Duodenal mucosa (tissue), 2 donors: Measurements from ENCODE around the gene CST6.
"Not testable (repeated sequence)": the region's sequence is repeated elsewhere in the genome, so short reads cannot be mapped to it uniquely, and the experiment has no call there.

Experiments used
- H3K27ac ChIP-seq: one replicate; pipeline ENCODE4 v1.7.0; 2013; ENCODE audit warnings: low read depth, low read length
- H3K27me3 ChIP-seq, 2 donors: one replicate each; pipeline ENCODE4 v1.7.0; 2013; ENCODE audit warnings: low read length in 2 of 2, control low read depth in 1 of 2; ENCODE audit not compliant: insufficient read depth in 2 of 2, control insufficient read depth in 1 of 2
- H3K36me3 ChIP-seq, 2 donors: one replicate each; pipeline ENCODE4 v1.7.0; 2013; ENCODE audit warnings: low read length in 2 of 2, control low read depth in 1 of 2; ENCODE audit not compliant: insufficient read depth in 2 of 2, control insufficient read depth in 1 of 2
- H3K4me1 ChIP-seq, 2 donors: one replicate each; pipeline ENCODE4 v1.7.0; 2013; ENCODE audit warnings: low read length in 2 of 2, control low read depth in 1 of 2; ENCODE audit not compliant: insufficient read depth in 2 of 2, control insufficient read depth in 1 of 2
- H3K4me3 ChIP-seq, 2 donors: one replicate each; pipeline ENCODE4 v1.7.0; 2013; ENCODE audit warnings: low read length in 2 of 2, low read depth in 1 of 2
- H3K9ac ChIP-seq, 2 donors: one replicate each; pipeline ENCODE4 v1.7.0; 2013; ENCODE audit warnings: low read length in 2 of 2, low read depth in 1 of 2
- H3K9me3 ChIP-seq, 2 donors: one replicate each; pipeline ENCODE4 v1.7.0; 2013; ENCODE audit warnings: low read length in 2 of 2, control low read depth in 1 of 2; ENCODE audit not compliant: control insufficient read depth in 1 of 2

Gene CST6

DNA sequence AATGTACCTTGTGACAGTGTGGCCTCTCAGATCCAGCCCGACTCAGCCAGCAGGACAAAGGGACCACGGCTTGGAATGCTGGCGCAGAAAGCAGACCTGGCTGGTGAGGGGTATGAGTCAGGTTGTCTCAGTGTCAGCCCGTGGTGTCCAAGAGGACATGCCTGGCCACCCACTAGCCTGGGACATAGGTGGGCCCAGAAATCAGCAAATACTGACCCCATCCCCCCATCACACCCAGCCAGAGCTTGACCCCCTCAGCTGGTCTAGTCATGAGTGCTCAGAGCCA lies 5.0 kb upstream of the CST6 start:
- Histone ChIP-seq H3K27me3 (peaks cover 9 to 14% of the 10 kb centered on the region in 2 donors), H3K4me1 (peaks cover 7 to 10% of the 10 kb centered on the region in 2 donors), H3K4me3 (no peak overlapping the region), H3K9ac (no peak overlapping the region), H3K9me3 (no peaks in the 10 kb centered on the region), H3K36me3 (peaks cover 8 to 11% of the 10 kb centered on the region in 2 donors), H3K27ac (no peak overlapping the region)

GRCh38 chr11:66007201-66007634 lies 4.6 kb upstream of the CST6 start:
- Histone ChIP-seq H3K36me3 (peaks cover 8 to 11% of the 10 kb centered on the region in 2 donors), H3K27ac (no peak overlapping the region), H3K4me3 (no peak overlapping the region), H3K9me3 (no peaks in the 10 kb centered on the region), H3K27me3 (peaks cover 13 to 17% of the 10 kb centered on the region in 2 donors), H3K9ac (no peak overlapping the region), H3K4me1 (peaks cover 7 to 10% of the 10 kb centered on the region in 2 donors)

GRCh38 chr11:66008095-66008467 lies 3.7 kb upstream of the CST6 start:
- Histone ChIP-seq H3K9me3 (no peaks in the 10 kb centered on the region), H3K4me3 (no peak overlapping the region), H3K27ac (no peak overlapping the region), H3K4me1 (peaks cover 4 to 6% of the 10 kb centered on the region in 2 donors), H3K9ac (no peak overlapping the region), H3K27me3 (peaks cover 20 to 24% of the 10 kb centered on the region in 2 donors), H3K36me3 (peaks cover 8 to 11% of the 10 kb centered on the region in 2 donors)

- H3K9me3 ChIP-seq, result no peaks in the 10 kb centered on the region
- H3K9ac ChIP-seq, result no peak overlapping the region
- H3K27me3 ChIP-seq, result peaks cover 25 to 29% of the 10 kb centered on the region in 2 donors
- peaks cover 0 to under 1% of the 10 kb centered on the region in 2 donors for H3K4me1 ChIP-seq
- no peak overlapping the region for H3K4me3 ChIP-seq
- H3K27ac ChIP-seq, result no peak overlapping the region
- peaks cover 8 to 11% of the 10 kb centered on the region in 2 donors for H3K36me3 ChIP-seq
Measured at GRCh38 chr11:66008468-66009101, 3.2 kb upstream of the CST6 start.

DNA sequence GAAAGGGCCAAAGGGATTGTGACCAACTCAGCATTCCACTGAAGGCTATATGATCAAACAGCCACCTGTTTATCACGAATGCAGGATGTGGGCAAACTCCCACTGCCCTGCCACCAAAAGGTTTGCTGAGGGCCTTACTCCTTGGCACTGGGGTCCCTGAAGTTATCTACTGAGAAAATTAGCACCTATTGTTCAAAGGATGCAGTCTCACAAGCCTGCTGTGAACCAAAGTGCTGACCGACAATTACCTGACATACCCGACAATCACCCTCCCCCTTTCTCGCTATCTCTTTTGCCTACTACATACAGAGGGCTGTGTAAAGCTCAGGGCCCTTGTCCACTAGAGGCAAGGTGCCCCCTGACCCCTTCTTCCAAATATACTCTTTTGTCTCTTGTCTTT lies 1.8 kb upstream of the CST6 start:
- H3K4me1 ChIP-seq, H3K9me3 ChIP-seq, H3K9ac ChIP-seq, H3K36me3 ChIP-seq, H3K4me3 ChIP-seq, H3K27ac ChIP-seq: not testable (repeated sequence)
- H3K27me3 ChIP-seq, result peaks cover 28 to 33% of the 10 kb centered on the region in 2 donors

GRCh38 chr11:66011239-66011784 lies 496 bp upstream of the CST6 start:
- H3K27me3 ChIP-seq, result peaks cover 28 to 33% of the 10 kb centered on the region in 2 donors
- no peaks in the 10 kb centered on the region for H3K9me3 ChIP-seq
- H3K36me3 ChIP-seq, result no peaks in the 10 kb centered on the region
- H3K4me1 ChIP-seq, result no peaks in the 10 kb centered on the region
- H3K9ac ChIP-seq, result no peak overlapping the region
- no peak overlapping the region for H3K27ac ChIP-seq
- no peak overlapping the region for H3K4me3 ChIP-seq

- no peaks in the 10 kb centered on the region for H3K36me3 ChIP-seq
- no peaks in the 10 kb centered on the region for H3K4me1 ChIP-seq
- H3K27me3 ChIP-seq, result peaks cover 28 to 33% of the 10 kb centered on the region in 2 donors
- no peaks in the 10 kb centered on the region for H3K9me3 ChIP-seq
- H3K9ac ChIP-seq, result no peak overlapping the region
- no peak overlapping the region for H3K4me3 ChIP-seq
- H3K27ac ChIP-seq, result no peak overlapping the region
Measured at GRCh38 chr11:66012371-66012945, 650 bp downstream of the CST6 start.

DNA sequence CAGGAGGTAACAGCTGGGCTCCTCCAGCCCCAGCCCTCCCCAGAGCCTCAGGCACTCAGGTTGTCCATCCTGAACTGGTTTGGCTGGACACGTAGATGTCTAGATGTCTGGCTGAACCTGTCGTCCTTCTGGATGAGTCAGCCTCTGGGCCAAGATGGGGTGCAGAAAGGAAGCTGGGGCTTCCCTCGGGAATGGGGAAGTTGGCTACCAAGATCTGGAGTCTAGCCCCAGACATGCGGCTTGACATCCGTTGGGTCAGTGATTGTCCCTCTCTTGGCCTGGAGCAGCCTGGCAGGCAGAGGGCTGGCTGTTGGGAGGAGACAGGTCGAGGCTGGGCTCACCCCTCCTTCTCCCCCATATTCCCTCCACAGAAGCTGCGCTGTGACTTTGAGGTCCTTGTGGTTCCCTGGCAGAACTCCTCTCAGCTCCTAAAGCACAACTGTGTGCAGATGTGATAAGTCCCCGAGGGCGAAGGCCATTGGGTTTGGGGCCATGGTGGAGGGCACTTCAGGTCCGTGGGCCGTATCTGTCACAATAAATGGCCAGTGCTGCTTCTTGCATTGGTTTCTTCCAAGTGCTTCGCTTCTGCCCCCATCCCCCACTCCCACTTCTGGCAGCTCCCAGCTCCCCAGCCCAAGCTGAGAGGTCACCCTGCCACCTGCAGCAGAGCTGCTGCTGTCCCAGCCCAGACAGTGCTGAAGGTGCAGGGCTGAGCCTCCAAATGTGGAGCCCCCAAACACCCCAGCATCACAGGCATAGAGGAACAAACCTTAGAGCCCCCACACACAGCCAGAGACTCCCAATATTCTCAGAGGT lies 1.3 kb downstream of the CST6 start:
- no peak overlapping the region for H3K27ac ChIP-seq
- H3K9me3 ChIP-seq, result no peaks in the 10 kb centered on the region
- H3K4me3 ChIP-seq, result no peak overlapping the region
- no peak overlapping the region for H3K9ac ChIP-seq
- no peaks in the 10 kb centered on the region for H3K4me1 ChIP-seq
- H3K27me3 ChIP-seq, result peaks cover 28 to 33% of the 10 kb centered on the region in 2 donors
- no peaks in the 10 kb centered on the region for H3K36me3 ChIP-seq

- no peak overlapping the region for H3K9ac ChIP-seq
- H3K27ac ChIP-seq, result no peak overlapping the region
- no peak overlapping the region for H3K4me3 ChIP-seq
- H3K36me3 ChIP-seq, result no peaks in the 10 kb centered on the region
- H3K27me3 ChIP-seq, result peaks cover 28 to 33% of the 10 kb centered on the region in 2 donors
- H3K4me1 ChIP-seq, result no peaks in the 10 kb centered on the region
- no peaks in the 10 kb centered on the region for H3K9me3 ChIP-seq
Measured at GRCh38 chr11:66013762-66014100, 1.9 kb downstream of the CST6 start.

- no peak overlapping the region for H3K9ac ChIP-seq
- H3K4me3 ChIP-seq, result no peak overlapping the region
- H3K36me3 ChIP-seq, result no peaks in the 10 kb centered on the region
- H3K4me1 ChIP-seq, result no peaks in the 10 kb centered on the region
- no peak overlapping the region for H3K27ac ChIP-seq
- H3K27me3 ChIP-seq, result peaks cover 28 to 33% of the 10 kb centered on the region in 2 donors
- H3K9me3 ChIP-seq, result no peaks in the 10 kb centered on the region
Measured at GRCh38 chr11:66014804-66015453, 3.1 kb downstream of the CST6 start.
